ENCODE results near the gene ATP4A.

DNA sequence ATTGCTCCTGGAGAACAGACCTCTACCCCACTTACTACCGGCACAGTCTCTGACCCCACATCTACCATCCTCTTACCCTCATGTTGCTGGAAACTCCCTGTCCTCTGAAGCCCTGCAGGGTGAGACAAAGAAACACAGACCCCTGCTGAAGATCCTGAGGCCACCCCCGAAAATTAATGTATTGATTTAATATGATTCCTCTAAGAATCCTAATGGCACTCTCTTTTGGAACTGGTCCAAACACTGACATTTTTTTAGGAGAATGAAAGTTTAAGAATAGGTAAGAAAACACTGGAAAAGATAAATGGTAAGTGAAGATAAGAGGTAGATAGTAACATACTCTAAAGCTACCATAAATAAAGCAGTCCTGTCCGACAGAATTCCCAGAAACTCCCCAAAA, 55.3 kb downstream of the ATP4A start:
- TF ChIP-seq CTCF (IDR thresholded peaks at IDR 0.05) (no peak), POLR2AphosphoS5 (IDR thresholded peaks at IDR 0.05) (no peak), EP300 (IDR thresholded peaks at IDR 0.05; ENCODE audit: low read depth) (no peak)

Data from transverse colon (tissue), 4 donors.